GM18907 (cell line): ENCODE data around the gene FAM118A.
"Not testable (repeated sequence)": the region's sequence is repeated elsewhere in the genome, so short reads cannot be mapped to it uniquely, and the experiment has no call there.

ENCODE experiments used
- ATAC-seq: cut with Tn5 transposase; IDR thresholded peaks from one replicate; pipeline ENCODE4 v1.9.1; 2021; ENCODE audit warnings: mild to moderate bottlenecking, moderate library complexity; ENCODE audit not compliant: unreplicated experiment

Gene FAM118A

DNA sequence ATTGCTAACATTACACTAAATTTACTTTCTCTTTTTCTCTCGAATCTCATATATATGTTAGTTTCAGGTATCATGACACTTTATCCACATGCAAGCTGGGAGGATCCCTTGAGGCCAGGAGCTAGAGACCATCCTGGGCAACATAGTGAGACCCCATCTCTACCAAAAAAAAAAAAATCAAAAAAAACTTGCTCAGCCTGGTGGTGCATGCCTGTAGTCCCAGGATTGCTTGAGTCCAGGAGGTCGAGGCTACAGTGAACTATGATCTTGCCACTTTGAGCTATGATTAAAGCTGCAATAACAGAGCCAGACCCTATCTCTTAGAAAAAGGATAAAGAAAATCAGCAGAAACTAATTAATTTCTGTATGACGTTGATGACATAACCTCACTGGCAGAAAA is 28.7 kb upstream of the FAM118A start:
- ATAC-seq = no peak

DNA sequence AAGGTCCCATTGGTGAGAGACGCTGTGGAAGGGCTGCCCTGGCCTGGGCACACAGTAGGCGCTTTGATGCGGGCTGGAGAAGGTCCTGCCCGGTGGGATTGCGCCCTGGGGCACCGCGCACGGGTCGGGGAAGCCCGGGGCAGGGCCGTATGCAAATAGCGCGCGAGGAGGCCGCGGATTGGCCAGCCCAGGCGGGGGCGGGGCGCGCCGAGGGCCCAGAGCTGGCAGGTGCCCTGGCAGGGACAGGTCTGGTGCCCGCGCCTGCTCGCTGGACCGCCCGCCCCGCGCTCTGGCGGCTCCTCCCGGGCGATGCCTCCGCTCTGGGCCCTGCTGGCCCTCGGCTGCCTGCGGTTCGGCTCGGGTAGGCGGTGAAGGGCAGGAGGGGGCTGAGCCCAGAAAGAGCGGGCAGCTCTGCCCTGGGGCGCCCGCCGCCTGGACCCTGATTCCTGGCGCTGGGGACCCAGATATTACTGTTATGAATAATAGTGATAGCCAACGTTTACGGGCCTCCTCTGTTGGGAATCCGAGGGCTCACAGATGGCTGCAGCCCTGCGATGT is 24.9 kb upstream of the FAM118A start, which contains the start of gene UPK3A:
UPK3A (plus strand) TSS at position 245 of the 558 bp plus-strand sequence; CDS start at position 310, 65 bp downstream.
- no peak for ATAC-seq

DNA sequence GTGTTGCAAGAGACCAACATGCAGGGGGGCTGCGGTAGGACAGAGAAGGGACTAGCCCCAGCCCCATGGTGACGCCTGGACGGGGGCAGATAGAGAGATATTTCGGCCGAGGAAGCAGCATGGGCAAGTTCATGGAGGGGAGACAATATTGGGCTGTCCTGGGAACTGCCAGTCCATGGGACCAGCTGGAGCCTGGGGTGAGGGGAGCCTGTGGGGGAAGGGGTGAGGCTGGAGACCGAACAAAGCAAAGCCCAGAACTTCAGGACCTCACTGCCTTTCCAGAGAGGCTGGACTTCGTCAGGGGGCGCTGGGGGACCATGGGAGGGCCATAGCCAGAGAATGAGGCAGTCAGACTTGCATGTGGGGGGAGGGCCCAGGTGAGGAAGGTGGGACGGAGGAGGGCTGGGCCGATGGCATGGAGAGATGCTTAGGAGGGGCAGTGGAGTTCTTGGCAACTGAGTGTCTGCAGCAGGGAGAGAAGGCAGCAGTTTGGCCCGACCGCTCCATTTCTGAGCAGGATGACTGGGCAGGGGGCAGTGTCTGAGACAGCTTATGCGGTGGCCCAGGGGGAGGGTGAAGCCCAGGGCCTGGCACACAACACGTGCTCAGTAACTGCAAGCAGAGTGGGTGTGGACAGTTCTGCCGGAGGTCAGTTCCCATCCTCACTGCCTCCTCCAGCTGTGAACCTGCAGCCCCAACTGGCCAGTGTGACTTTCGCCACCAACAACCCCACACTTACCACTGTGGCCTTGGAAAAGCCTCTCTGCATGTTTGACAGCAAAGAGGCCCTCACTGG is 24.3 kb upstream of the FAM118A start:
- no peak for ATAC-seq

DNA sequence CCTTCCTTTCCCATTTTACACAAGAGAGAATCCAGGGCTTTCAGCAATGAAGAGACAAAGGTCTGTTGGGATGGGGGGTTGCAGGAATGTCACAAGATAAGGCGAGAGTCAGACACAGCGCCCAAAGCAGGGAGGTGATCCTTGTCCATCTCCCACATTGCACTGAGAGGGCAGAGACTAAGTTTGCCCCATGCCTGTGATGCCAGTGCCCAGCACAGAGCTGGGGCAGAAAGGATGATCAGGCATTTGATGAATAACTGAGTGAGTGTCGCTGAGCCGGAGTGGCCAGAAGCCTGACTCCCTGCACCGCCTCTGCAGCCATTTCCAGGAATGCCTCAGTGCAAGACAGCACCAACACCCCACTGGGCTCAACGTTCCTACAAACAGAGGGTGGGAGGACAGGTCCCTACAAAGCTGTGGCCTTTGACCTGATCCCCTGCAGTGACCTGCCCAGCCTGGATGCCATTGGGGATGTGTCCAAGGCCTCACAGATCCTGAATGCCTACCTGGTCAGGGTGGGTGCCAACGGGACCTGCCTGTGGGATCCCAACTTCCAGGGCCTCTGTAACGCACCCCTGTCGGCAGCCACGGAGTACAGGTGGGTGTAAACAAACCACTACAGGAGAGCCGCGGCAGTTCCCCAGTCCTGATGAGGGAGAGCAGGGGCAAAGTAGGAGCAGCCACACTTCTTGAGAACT is 22.7 kb upstream of the FAM118A start:
- ATAC-seq = no peak

GRCh38 chr22:45290410-45290936 is 19.3 kb upstream of the FAM118A start:
- no peak for ATAC-seq

DNA sequence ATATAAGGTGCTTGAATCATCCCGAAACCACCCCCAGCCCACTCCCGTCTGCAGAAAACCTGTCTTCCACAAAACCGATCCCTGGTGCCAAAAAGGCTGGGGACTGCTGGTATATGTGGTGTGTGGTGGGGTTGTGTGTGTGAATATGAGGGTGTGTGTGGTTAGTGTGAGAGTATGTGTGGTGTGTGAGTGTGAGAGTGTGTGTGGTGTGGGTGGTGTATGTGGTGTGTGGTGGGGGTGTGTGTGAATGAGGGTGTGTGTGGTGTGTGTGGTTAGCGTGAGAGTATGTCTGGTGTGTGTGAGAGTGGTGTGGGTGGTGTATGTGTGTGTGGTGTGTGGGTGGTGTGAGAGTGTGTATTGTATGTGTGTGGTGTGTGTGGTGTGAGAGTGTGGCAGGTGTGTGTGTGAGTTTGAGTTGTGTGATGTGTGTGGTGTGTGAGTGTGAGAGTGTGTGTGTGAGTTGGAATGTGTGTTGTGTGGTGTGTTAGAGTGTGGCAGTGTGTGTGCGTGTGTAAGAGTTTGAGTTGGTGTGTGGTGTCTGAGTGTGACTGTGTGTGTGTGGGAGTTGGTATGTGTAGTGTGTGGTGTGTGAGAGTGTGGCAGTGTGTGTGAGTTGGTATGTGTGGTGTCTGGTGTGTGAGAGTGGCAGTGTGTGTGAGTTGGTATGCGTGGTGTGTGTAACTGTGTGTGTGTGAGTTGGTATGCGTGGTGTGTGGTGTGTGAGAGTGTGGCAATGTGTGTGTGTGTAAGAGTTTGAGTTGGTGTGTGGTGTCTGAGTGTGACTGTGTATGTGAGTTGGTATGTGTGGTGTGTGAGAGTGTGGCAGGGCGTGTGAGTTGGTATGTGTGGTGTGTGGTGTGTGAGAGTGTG is 18.4 kb upstream of the FAM118A start:
- no peak for ATAC-seq

DNA sequence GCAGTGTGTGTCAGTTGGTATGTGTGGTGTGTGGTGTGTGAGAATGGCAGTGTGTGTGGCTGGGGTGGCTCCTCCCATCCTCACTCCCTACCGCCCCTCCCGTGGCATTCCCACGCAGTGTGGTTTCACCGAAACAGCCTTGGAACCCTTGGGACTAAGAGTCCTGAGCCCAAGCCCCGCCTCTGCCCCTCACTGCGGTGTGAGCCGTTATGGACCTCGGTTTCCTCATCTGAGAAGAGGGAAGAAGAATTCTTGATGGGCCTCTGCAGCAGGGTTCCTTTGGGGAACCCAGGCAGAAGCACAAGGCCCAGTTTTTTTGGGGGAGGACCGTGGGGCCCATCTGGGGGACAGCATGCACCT is 17.8 kb upstream of the FAM118A start:
- no peak for ATAC-seq

DNA sequence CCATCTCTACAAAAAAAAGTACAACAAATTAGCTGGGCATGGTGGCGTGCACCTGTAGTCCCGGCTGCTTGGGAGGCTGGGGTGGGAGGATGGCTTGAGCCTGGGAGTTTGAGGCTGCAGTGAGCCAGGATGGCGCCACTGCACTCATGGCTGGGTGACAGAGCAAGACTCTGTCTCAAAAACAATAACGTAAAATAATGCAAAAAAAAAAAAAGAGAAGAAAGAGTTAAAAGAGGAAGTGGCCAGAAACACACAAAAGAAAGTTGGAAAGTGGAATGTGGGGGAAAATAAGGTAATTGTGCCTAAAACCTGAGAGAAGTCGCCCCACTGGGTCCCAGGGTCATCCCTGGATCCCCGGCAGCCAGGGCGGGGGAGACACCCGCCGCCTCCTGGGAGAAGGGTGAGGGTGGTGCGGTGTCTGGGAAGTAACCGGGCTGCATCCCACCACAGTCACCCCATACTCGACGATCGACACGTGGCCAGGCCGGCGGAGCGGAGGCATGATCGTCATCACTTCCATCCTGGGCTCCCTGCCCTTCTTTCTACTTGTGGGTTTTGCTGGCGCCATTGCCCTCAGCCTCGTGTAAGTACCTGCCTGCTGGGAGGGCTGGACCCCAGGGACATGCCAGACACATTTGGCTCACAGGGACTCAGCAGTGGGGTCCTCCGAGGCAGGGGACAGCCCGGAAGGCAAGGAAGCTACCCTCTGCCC is 16.8 kb upstream of the FAM118A start:
- ATAC-seq = no peak

GRCh38 chr22:45294030-45294429 is 15.7 kb upstream of the FAM118A start:
- ATAC-seq = no peak

GRCh38 chr22:45295004-45295403 is 14.7 kb upstream of the FAM118A start:
- not testable (repeated sequence) for ATAC-seq

- no peak for ATAC-seq
Observed at GRCh38 chr22:45295492-45295891, 14.2 kb upstream of the FAM118A start.

DNA sequence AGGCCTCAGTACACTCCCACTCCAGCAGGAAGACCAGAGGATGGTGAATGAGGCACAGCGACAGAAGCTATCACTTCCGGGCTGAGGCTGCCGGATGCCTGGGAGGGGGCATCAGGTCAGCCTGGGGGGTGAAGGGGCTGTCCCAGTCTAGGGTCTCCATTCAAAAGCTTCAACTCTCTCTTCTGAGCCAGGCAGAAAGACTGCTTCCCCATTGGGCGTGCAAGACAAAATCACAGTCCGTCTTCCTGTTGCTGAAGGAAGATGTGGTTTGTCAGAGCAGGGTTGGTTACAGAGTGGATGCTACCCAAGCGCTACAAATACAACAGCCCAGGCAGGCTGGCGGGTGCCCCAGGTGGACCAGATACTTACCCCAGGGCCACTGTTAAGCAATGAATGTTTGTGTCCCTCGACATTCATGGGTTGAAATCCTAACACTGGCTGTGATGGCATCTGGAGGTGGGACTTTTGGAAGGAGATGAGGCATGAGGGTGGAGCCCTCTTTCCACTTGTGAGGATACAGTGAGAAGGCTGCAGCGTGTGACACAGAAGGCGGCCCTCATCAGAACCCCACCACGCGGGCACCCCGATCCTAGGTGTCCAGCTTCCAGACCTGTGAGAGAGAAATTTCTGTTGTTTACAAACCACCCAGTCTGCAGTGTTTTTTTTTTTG is 13.0 kb upstream of the FAM118A start:
- no peak for ATAC-seq

- no peak for ATAC-seq
Observed at GRCh38 chr22:45298934-45299505, 10.7 kb upstream of the FAM118A start.

DNA sequence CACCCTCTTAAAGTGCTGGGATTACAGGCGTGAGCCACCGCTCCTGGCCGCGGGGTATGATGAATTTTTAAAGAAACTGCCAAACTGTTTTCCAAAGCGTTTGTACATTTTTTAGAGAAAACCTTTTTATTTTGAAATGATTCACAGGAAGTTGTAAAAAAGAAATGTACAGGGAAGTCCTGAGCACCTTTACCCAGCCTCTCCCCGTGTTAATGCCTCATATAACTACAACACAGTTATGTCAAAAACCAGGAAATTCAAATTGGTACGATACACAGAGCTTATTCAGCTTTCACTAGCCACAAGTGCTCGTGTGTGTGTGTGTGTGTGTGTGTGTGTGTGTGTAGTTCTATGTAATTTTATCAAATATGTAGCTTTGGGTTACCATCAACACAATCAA is 7.0 kb upstream of the FAM118A start:
- no peak for ATAC-seq

- ATAC-seq = no peak
Observed at GRCh38 chr22:45303181-45303580, 6.6 kb upstream of the FAM118A start.

- no peak for ATAC-seq
Observed at GRCh38 chr22:45304971-45305370, 4.8 kb upstream of the FAM118A start.

- no peak for ATAC-seq
Observed at GRCh38 chr22:45305456-45306075, 4.2 kb upstream of the FAM118A start.

DNA sequence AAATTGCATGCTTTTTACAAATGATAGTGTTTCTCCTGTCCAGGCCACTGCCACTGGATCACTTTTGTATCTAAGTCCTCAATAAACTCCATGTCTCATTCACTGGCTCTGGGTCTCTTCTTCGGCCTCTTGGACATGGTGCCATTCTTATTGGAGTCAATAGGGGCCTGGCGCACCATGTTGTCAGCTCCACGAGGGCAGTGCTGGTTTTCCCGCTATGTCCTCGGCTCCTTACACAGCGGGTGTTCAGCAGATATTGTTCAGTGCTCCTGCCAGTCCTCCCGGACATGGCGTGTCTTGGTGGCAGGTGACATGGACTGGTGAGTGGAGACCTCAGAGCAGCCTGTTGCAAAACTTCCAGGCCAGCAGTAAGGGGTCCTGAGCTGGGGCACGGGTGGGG is 3.6 kb upstream of the FAM118A start:
- no peak for ATAC-seq

- no peak for ATAC-seq
Observed at GRCh38 chr22:45308391-45308956, 1.3 kb upstream of the FAM118A start.
